ENCODE results near the gene STX16. TPM values are rescaled to one million over a fixed set of nuclear protein-coding genes. Genes with fewer than 3 reads are reported as not detected.

The STX16 gene
- total RNA-seq, 1 experiment from 2014 or later: 86.0 TPM

DNA sequence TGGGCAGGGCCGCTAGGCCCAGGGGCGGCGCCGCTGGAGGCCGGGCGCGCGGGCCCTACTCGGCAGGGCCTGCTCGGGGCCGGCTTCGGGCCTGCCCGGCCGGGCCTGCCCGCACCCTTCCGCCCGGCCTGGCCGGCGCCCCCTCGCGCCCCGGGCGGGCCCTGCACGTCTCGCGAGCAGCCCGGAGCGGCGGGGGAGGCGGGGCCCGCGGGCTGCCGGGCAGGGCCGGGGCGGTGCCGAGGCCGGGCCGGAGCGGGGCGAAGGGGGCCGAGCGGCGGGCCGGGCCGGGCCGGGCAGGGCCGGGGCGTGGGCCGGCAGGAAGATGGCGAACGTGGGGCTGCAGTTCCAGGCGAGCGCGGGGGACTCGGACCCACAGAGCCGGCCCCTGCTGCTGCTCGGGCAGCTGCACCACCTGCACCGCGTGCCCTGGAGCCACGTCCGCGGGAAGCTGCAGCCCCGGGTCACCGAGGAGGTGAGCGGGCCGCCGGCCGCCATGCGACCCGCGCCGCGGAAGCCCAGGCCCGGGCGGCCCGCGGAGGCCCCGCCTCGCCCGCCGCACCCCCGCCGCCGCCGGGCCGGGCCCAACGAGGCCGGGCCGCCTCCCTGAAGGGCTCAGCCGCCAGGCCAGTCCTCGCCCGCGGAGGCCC, 41.6 kb downstream of the STX16 start, which contains the start of gene NPEPL1:
Gene NPEPL1 (plus strand): TSS at position 222 of the 647 bp plus-strand sequence. CDS start 101 bp downstream, at position 323.
- intact Hi-C loops (cut with micrococcal nuclease; ENCODE audit: unreplicated experiment): no loop called here
- peak; percentile 89 for DNase-seq

GRCh38 chr20:58693226-58694006, 42.3 kb downstream of the STX16 start:
- Mint-ChIP-seq H3K9me3 (ENCODE audit: low read depth, unreplicated experiment) (no peaks in the 10 kb centered on the region), H3K27me3 (ENCODE audit: unreplicated experiment) (no peaks in the 10 kb centered on the region), H3K4me1 (ENCODE audit: low read depth, unreplicated experiment) (no peaks in the 10 kb centered on the region), H3K27ac (ENCODE audit: unreplicated experiment) (no peak overlapping the region), H3K4me3 (ENCODE audit: low read depth, unreplicated experiment) (peak overlapping the region; percentile 62), H3K36me3 (ENCODE audit: insufficient read depth, unreplicated experiment) (peaks cover 12% of the 10 kb centered on the region)
- TF ChIP-seq CTCF (IDR thresholded peaks at IDR 0.05; ENCODE audit: unreplicated experiment): no peak
- no TSS peak for BruUV-seq (replicated peaks)
- CTCF ChIA-PET: interaction anchor here (1.1 kb wide), 1 partner anchor 11 kb away, joined by 3 read pairs; no protein-coding TSS in a partner anchor
- intact Hi-C loops (cut with micrococcal nuclease; ENCODE audit: unreplicated experiment): no loop called here
- DNase-seq: peak; percentile 41

More for the DNA sequence above, 41.6 kb downstream of the STX16 start, which contains the start of gene NPEPL1:
- CTCF ChIA-PET: interaction anchor here (1.1 kb wide), 1 partner anchor 10 kb away, joined by 3 read pairs; no protein-coding TSS in a partner anchor
- no TSS peak for BruUV-seq (replicated peaks)
- Mint-ChIP-seq H3K4me1 (ENCODE audit: low read depth, unreplicated experiment) (no peaks in the 10 kb centered on the region), H3K9me3 (ENCODE audit: low read depth, unreplicated experiment) (no peaks in the 10 kb centered on the region), H3K4me3 (ENCODE audit: low read depth, unreplicated experiment) (peak within 1 kb of the TSS; percentile 62), H3K36me3 (ENCODE audit: insufficient read depth, unreplicated experiment) (peaks cover 12% of the 10 kb centered on the region), H3K27me3 (ENCODE audit: unreplicated experiment) (no peaks in the 10 kb centered on the region), H3K27ac (ENCODE audit: unreplicated experiment) (no peak within 1 kb of the TSS)
- no peak for TF ChIP-seq CTCF (IDR thresholded peaks at IDR 0.05; ENCODE audit: unreplicated experiment)

GRCh38 chr20:58694241-58695083, 43.4 kb downstream of the STX16 start:
- DNase-seq: no peak
- TF ChIP-seq CTCF (IDR thresholded peaks at IDR 0.05; ENCODE audit: unreplicated experiment): no peak
- Mint-ChIP-seq H3K9me3 (ENCODE audit: low read depth, unreplicated experiment) (no peaks in the 10 kb centered on the region), H3K27me3 (ENCODE audit: unreplicated experiment) (no peaks in the 10 kb centered on the region), H3K36me3 (ENCODE audit: insufficient read depth, unreplicated experiment) (peaks cover 12% of the 10 kb centered on the region), H3K4me3 (ENCODE audit: low read depth, unreplicated experiment) (no peak overlapping the region), H3K27ac (ENCODE audit: unreplicated experiment) (no peak overlapping the region), H3K4me1 (ENCODE audit: low read depth, unreplicated experiment) (no peaks in the 10 kb centered on the region)
- intact Hi-C loops (cut with micrococcal nuclease; ENCODE audit: unreplicated experiment): no loop called here
- CTCF ChIA-PET: no interaction called here
- no TSS peak for BruUV-seq (replicated peaks)

- no peak for TF ChIP-seq CTCF (IDR thresholded peaks at IDR 0.05; ENCODE audit: unreplicated experiment)
- H3K36me3 Mint-ChIP-seq (ENCODE audit: insufficient read depth, unreplicated experiment): peaks cover 12% of the 10 kb centered on the region
- no peaks in the 10 kb centered on the region for H3K9me3 Mint-ChIP-seq (ENCODE audit: low read depth, unreplicated experiment)
- DNase-seq: no peak
- no peak overlapping the region for H3K27ac Mint-ChIP-seq (ENCODE audit: unreplicated experiment)
- no peak overlapping the region for H3K4me3 Mint-ChIP-seq (ENCODE audit: low read depth, unreplicated experiment)
- TSS peak; percentile 45 for BruUV-seq (replicated peaks)
- intact Hi-C loops (cut with micrococcal nuclease; ENCODE audit: unreplicated experiment): no loop called here
- CTCF ChIA-PET: no interaction called here
- no peaks in the 10 kb centered on the region for H3K4me1 Mint-ChIP-seq (ENCODE audit: low read depth, unreplicated experiment)
- no peaks in the 10 kb centered on the region for H3K27me3 Mint-ChIP-seq (ENCODE audit: unreplicated experiment)
These were observed 44.1 kb downstream of the STX16 start for GRCh38 chr20:58695084-58695722.
